SW480 (cell line): ENCODE measurements around the gene ADAP1.

Experiments used
- DNase-seq: peaks from one replicate; pipeline ENCODE4 v3.0.0-alpha.2; 2016; ENCODE audit warnings: low spot score

Gene ADAP1

DNA sequence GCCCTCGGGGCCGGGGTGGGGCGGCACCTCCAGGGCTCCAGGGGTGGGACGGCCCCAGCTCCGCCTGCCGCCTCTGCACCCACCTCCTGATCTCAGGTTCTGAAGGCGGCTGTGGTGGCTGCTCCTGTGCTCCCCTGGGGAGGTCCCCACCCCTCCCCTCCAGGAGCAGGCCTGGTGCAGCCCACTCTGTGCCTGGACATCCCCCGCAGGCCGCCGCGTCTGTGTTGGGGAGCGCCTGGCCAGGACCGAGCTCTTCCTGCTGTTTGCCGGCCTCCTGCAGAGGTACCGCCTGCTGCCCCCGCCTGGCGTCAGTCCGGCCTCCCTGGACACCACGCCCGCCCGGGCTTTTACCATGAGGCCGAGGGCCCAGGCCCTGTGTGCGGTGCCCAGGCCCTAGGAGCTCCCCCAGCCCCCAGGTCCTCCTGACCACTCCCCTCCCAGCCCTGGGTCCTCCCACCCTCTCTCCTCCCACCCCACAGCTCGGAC lies 34.0 kb upstream of the ADAP1 start:
- peak; percentile 50 for DNase-seq

GRCh38 chr7:987909-988308 lies 33.4 kb upstream of the ADAP1 start:
- DNase-seq, result no peak

DNA sequence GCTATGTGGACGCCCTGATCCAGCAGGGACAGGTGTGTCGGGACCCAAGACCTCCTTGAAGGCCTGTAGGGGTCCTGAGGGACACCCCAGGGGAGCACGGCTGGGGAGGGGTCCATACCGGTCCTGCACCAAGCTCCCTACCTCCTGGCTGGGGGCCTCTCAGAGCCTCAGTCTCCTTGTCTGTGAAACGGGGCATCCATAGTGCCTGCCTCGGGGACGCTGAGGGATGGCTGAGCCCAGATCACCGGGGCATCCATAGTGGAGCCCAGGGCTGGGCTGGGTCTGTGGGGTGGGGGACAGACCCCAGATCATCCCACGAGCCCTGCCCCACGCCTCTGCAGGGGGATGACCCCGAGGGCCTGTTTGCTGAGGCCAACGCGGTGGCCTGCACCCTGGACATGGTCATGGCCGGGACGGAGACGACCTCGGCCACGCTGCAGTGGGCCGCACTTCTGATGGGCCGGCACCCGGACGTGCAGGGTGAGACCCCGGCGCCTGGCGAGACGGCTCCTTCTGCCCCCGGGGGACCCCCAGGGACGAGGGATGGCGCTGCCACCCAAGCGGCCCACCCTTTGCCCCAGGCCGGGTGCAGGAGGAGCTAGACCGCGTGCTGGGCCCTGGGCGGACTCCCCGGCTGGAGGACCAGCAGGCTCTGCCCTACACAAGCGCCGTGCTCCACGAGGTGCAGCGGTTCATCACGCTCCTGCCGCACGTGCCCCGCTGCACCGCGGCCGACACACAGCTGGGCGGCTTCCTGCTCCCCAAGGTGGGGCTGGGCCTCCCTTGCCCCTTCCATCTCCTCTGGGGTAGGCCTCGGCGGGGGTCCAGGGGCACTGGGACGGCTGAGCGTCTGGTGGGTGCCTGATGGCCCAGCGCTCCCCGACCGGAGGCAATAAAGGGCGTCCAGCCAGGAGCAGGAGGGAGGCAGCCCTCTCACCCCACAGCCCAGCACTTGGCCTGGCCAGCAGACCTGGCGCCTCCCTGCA lies 32.6 kb upstream of the ADAP1 start:
- no peak for DNase-seq

GRCh38 chr7:985915-986741 lies 31.6 kb upstream of the ADAP1 start:
- no peak for DNase-seq

DNA sequence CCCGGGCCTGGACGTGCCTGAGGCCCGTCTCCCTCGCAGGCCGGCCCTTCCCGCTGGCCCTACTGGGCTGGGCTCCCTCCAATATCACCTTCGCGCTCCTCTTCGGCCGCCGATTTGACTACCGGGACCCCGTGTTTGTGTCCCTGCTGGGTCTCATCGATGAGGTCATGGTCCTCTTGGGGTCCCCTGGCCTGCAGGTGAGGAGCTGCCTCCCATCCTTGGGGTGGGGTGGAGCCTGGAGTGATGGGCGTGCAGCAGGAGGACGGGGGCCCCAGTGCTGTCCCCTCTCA lies 30.6 kb upstream of the ADAP1 start:
- DNase-seq, result no peak

DNA sequence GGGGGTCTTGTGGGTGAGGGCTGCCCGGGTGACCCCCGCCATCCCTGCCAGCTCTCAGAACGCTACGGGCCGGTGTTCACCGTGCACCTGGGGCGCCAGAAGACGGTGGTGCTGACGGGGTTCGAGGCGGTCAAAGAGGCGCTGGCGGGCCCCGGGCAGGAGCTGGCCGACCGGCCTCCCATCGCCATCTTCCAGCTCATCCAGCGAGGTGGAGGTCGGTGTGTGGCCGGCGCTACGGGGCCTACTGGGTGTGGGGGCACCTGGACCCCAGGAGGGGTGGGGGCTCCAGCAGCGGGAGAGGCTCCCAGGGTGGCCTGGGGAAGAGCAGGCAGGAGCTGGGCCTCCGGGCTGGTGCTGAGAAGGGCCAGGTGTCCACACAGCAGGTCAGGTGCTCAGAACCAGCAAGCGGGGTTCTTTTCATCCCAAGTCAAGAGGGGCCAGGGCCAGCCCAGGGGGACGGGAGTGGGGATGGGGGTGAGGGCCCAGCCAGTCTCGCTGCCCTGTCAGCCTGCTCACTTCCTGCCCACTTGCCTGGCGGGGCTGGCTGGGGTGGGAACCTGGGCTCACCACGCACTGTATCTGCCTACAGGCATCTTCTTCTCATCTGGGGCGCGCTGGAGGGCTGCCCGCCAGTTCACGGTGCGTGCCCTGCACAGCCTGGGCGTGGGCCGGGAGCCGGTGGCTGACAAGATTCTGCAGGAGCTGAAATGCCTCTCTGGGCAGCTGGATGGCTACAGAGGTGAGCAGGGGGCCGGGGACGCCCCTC lies 30.1 kb upstream of the ADAP1 start:
- DNase-seq, result no peak

- no peak for DNase-seq
These were observed 29.2 kb upstream of the ADAP1 start for GRCh38 chr7:983616-984071.

DNA sequence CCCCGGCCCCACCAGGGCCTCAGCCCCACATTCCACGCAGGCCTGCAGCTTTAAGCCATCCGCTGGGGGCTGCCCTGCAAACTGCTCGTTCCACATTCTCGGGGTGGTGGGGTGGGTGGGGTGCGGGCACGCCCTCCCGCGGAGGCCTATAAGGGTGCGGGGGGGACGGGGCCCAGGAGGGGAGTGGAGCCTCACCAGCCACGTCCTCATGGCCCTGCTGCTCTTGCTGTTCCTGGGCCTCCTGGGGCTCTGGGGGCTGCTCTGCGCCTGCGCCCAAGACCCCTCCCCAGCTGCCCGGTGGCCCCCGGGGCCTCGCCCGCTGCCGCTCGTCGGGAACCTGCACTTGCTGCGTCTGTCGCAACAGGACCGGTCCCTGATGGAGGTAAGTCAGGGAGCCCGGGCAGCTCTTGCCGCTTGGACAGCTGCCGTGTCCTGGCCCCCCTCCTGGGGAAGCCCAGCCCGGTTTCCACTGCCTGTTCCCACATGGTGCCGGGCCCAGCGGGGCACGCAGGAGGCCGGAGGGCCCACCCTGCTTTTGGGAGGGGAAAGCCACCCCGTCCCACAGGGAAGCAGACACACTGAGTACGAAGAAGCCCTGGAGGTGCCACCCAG lies 28.6 kb upstream of the ADAP1 start, which contains the start of gene CYP2W1:
TSS of gene CYP2W1 (plus strand) at position 178 of the 612 bp plus-strand sequence. CDS start at position 209, 31 bp downstream.
- no peak for DNase-seq

DNA sequence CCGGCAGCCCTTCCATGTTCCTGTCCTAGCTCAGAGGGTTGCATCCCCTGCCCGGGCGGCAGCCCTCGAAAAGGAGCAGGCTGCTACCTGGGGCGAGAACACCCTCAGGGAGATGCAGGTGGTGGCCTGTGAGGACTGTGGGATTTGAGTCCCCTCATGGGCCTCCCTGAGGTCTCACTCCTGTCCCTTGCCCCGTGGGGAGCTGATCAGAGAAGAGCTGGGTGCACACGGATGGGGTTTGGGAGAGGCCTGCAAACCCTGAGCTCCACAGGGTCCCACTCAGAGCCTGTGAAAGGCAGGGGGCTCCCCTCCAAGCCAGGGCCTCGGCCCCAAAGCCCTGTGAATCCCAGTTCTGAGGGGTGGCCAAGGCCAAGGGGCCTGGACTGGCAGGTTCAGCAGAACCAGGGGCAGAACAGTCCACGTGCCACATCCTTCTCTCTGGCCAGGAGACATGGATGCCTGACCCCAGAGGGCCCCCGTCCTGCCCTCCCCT lies 28.1 kb upstream of the ADAP1 start:
- DNase-seq, result no peak

DNA sequence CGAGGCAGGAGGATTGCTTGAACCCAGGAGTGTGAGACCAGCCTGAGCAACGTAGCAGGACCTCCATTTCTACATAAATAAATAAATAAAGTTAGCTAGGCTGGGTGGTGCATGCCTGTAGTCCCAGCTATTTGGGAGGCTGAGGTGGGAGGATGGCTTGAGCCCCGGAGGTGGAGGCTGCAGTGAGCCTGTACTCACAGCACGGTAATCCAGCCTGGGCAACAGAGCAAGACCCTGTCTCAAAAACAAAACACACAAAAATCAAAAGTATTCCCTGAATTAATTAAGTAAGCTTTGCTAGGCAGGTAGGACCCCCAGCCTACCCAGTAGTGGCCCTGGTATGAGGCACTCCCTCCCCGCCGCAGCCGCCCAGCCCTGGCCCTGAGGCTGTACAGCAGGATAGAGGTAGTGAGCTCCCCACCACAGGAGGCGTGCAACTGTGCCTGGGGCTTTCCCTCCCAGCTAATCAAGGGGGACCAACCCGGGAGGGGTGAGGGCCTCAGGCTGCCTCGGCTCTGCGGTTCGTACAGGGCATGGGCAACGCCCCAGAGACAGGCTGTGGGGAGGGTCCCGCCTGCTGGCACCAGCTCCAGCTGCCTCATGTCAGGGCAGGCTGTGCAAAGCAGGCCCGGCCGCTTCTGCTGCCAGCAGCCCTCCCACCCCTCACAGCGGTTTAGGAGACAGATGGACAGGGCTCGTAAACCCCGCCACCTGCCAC lies 27.5 kb upstream of the ADAP1 start:
- no peak for DNase-seq

DNA sequence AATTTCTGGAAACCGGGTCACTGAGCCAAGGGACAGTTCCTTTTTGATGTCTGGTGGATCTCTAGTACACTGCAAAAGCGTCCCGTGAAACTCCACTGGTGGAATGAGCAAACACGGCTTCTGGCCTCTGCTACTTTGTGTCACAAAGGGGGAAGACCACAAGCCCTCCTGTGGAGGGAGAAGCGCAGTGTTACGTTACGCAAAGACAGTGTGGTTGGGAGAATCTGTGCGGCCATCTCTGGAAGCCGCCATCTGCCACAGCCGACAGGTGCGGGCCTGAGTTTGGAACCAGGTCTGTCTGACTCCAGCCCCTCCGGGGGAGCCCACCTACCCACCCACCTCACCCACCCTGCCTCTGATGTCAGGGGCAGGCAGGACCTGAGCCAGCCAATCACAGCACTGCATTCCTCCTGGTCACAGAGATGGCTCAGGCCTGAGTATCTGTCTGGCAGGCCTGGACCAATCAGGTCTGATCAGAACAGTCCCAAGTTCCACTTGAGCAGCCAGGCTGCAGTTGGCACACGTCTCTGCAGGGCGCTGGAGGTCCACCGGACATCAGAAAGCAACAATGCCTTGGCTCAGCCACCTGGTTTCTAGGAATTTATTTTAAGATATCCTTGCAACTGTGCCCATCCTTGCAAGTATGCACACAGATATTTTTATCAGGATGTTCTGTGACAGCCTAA lies 25.5 kb upstream of the ADAP1 start:
- DNase-seq, result no peak

DNA sequence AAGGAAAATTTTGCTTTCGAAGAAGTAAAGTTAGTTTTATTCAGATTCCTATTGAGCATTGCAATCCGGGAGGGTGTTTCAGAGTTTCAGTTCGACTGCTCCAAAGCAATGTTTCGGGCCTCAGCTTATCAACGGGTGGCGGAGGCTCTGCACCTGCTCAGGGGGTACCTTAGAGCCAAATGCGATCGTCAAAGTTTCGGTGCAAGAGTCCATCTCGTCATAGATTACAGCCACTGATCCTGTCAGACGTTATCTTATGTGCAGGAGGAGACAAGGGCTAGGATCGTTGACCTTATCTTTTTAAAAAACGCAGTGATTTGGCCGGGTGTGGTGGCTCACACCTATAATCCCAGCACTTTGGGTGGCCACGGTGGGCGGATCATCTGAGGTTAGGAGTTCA lies 24.7 kb upstream of the ADAP1 start:
- no peak for DNase-seq

DNA sequence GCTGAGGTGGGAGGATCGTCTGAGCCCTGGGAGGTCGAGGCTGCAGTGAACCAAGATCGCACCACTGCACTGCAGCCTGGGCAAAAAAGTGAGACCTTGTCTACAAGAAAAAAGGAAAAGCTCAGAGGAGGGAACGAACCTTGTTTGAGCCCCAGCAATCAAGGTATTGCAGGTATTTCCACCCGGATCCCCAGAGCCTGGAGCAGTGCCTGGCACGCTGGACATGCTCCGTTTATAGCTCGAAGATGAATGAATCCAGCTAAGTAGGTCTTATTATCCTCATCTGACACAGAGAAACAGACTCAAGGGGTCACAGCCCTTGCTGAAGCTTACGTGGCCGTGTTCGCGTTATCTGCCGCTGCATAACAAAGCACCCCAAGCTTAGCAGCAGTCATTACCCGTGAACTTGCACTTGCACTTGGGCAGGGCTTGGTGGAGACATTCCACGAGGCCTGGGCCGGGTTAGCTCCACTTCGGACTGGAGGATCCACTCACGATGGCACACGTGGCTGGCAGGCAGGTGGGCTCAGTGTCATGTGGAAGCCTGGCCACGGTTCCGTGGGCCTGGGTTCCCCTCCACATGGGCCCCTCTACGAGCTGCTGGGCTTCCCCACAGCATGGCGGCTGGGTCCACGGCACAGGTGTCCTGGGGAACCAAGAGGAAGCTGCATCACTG lies 24.1 kb upstream of the ADAP1 start:
- no peak for DNase-seq

DNA sequence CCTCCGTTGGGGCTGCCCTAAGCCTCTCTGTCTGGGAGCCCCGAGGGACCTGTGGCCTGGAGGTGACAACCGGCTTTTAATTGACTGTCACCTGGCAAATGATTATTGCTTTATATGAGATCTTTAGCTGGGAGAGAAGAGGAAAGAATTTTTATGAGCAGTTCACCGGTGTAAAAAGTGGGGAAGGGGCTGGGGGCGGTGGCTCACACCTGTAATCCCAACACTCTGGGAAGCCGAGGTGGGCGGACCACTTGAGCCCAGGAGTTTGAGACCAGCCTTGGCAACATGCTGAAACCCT lies 23.5 kb upstream of the ADAP1 start:
- DNase-seq, result no peak

DNA sequence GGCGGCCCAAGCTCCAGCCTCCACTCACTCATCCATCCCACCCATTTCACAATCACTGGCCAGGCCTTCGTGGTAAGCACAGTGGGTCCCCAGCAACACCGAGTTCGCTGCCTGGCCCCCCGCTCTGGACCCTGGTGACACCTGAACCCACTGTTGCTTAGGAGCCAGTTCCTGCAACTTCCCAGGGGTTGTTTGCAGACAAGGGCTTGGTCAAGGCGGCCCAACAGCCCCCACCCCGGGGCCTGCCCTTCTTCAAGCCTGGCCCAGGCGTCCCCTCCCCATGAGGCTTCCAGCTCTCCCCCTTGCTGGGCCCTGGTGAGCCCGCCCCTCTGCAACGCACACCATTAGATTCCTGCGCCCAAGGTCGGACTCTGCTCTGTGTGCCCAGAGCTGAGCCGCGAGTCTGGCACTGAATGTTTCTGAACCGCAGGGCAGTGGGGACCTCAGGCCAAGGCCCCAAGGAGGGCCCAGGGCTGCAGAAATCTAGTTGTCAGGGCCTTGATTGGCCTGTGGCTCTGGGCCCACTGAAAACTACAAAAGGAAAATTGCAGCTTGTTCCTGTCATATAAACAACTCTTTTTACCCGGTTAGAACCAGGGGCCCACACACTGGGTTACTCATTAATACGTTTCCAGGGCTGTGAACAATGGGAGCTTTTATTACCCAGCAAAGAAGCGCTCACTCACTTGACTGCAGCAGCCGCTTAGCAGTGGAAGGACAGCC lies 23.0 kb upstream of the ADAP1 start:
- DNase-seq, result peak; percentile 99

DNA sequence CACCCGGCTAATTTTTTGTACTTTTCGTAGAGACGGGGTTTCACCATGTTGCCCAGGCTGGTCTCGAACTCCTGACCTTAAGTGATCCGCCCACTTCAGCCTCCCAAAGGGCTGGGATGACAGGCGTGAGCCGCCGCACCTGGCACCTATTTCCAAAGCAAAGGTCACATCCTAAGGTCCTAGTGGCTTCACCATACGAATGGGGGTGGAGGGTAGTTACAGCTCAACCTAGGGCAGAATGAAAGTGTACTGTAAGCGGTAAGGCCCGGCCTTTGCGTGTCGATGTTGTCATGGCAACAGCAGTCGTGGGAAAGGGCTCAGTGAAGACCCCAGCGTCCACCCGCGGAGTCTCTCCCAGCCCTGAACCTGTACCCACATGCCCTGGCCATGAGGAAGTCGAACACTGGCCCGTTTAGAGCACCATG lies 22.4 kb upstream of the ADAP1 start:
- DNase-seq, result peak; percentile 68

DNA sequence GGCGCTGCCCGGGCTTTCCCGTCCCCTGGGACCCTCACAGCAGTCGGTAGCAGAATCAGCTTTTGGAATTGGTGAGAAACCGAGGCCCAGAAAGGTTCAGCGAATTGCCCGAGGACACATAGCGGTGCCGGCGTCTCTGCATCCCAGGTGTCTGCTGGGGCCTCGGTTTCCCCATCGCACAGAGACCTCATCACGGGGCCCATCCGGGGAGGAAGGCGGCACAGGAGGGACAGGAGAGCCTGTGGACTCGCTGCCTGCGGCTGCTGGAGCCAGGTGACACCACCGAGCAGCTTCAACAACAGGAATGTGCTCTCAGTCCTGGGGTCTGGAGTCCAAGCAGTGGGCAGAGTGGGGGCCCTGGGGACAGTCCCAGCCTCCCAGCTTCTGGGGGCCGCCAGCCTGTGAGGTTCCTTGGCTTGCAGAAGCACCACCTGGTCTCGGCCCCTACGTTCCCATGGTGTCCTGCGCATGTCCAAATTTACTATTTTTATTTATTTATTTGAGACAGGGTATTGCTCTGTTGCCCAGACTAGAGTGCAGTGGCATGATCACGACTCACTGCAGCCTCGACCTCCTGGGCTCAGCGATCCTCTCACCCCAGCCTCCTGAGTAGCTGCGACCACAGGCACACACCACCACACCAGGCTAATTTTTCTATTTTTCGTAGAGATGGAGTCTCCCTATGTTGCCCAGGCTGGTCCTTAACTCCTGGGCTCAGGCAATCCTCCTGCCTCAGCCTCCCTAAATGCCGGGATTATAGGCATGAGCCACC lies 21.4 kb upstream of the ADAP1 start:
- DNase-seq, result no peak
